GM12892 (cell line): ENCODE results near the gene C2CD3.
"Not testable (repeated sequence)": the region's sequence is repeated elsewhere in the genome, so short reads cannot be mapped to it uniquely, and the experiment has no call there.

Experiments
- POLR2A ChIP-seq: IDR thresholded peaks from 2 replicates; pipeline ENCODE4 v1.6.1; 2011; ENCODE audit warnings: low read depth, low read length, control low read depth
- POLR2AphosphoS5 ChIP-seq: IDR thresholded peaks from 2 replicates; pipeline ENCODE4 v1.6.1; 2011; ENCODE audit warnings: low read depth, low read length, control low read depth
- TAF1 ChIP-seq: IDR thresholded peaks from 2 replicates; pipeline ENCODE4 v1.6.1; 2011; ENCODE audit warnings: low read depth, mild to moderate bottlenecking, control low read depth, low read length, borderline replicate concordance

DNA sequence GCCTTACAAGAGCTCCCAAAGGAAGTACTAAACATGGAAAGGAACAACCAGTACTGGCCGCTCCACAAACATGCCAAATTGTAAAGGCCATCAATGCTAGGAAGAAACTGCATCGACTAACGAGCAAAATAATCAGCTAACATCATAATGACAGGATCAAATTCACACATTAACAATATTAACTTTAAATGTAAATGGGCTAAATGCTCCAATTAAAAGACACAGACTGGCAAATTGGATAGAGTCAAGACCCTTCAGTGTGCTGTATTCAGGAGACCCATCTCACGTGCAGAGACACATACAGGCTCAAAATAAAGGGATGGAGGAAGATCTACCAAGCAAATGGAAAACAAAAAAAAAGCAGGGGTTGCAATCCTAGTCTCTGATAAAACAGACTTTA, 109.2 kb downstream of the C2CD3 start:
- not testable (repeated sequence) for TF ChIP-seq POLR2A, TAF1, POLR2AphosphoS5
